PC-9 (cell line): ENCODE measurements around the gene ZNF417. TPM values are rescaled to one million over a fixed set of nuclear protein-coding genes. Genes with fewer than 3 reads are reported as not detected.

Source experiments
- BruUV-seq: library from RNA; stranded (reverse); fragments of 400-500 nt; replicated peaks from 2 replicates; lab custom pipeline; 2021; lab: Mats Ljungman, UMichigan
- CTCF ChIA-PET: fragments of 300-600 bp; sonication (Branson Sonifier 250); formaldehyde crosslinking; loops from one replicate; lab custom pipeline; 2022; ENCODE audit warnings: antibody characterized with exemption; lab: Charles Lee
- POLR2A ChIA-PET: fragments of 300-600 bp; sonication (Branson Sonifier 250); formaldehyde crosslinking; loops from one replicate; lab custom pipeline; 2022; ENCODE audit warnings: antibody characterized with exemption; ENCODE audit not compliant: unreplicated experiment; lab: Charles Lee
- DNase-seq, 2 experiments: peaks; one replicate each; pipeline versions ENCODE4 v3.0.0 to v3.0.0-alpha.2; 2015 to 2022; ENCODE audit warnings: mixed read lengths in 1 of 2
- H2AFZ ChIP-seq: fragments of 200-600 bp; sonication (generic); 2 replicates; pipeline ENCODE4 v1.8.1; 2017; ENCODE audit warnings: antibody characterized with exemption
- H3F3A ChIP-seq: fragments of 200-600 bp; sonication (generic); 2 replicates; pipeline ENCODE4 v1.8.1; 2017; ENCODE audit warnings: antibody characterized with exemption, mild to moderate bottlenecking, low read depth; ENCODE audit not compliant: insufficient read depth
- H3K27ac ChIP-seq: fragments of 200-600 bp; sonication (generic); 2 replicates; pipeline ENCODE4 v1.6.1; 2016; ENCODE audit warnings: mixed run types
- H3K27me3 ChIP-seq: fragments of 200-600 bp; sonication (generic); 2 replicates; pipeline ENCODE4 v1.6.1; 2016; ENCODE audit warnings: low read depth, mixed run types; ENCODE audit not compliant: insufficient read depth
- H3K36me3 ChIP-seq: fragments of 200-600 bp; sonication (generic); 2 replicates; pipeline ENCODE4 v1.6.1; 2016; ENCODE audit warnings: low read depth, mixed run types
- H3K4me1 ChIP-seq: fragments of 200-600 bp; sonication (generic); replicated peaks from 2 replicates; pipeline ENCODE4 v1.6.1; 2016; ENCODE audit warnings: mixed run types; ENCODE audit not compliant: insufficient read depth
- H3K4me2 ChIP-seq: fragments of 200-600 bp; sonication (generic); 2 replicates; pipeline ENCODE4 v1.6.1; 2017; ENCODE audit warnings: mixed run types
- H3K4me3 ChIP-seq: fragments of 200-600 bp; sonication (generic); 2 replicates; pipeline ENCODE4 v1.6.1; 2016; ENCODE audit warnings: mixed run types
- H3K79me2 ChIP-seq: fragments of 200-600 bp; sonication (generic); 2 replicates; pipeline ENCODE4 v1.6.1; 2017; ENCODE audit warnings: low read depth, mixed run types
- H3K9me2 ChIP-seq: fragments of 200-600 bp; sonication (generic); 2 replicates; pipeline ENCODE4 v1.8.1; 2017; ENCODE audit warnings: mild to moderate bottlenecking; ENCODE audit not compliant: insufficient read depth
- H3K9me3 ChIP-seq: fragments of 200-600 bp; sonication (generic); 2 replicates; pipeline ENCODE4 v1.8.1; 2016; ENCODE audit warnings: low read depth; ENCODE audit not compliant: insufficient read depth
- H4K20me1 ChIP-seq: fragments of 200-600 bp; sonication (generic); 2 replicates; pipeline ENCODE4 v1.8.1; 2017; ENCODE audit not compliant: insufficient read depth
- EZH2 ChIP-seq: fragments of 200-600 bp; sonication (generic); IDR thresholded peaks from 2 replicates; pipeline ENCODE4 v1.8.0; 2017; ENCODE audit warnings: antibody characterized with exemption, low read depth
- intact Hi-C: fragments of 100-400 bp; cut with micrococcal nuclease; formaldehyde crosslinking; loops from one replicate; pipeline ENCODE4 v1.10.0; 2022; ENCODE audit not compliant: unreplicated experiment
- total RNA-seq: library from RNA; stranded (reverse); gene quantifications from 2 replicates; pipeline ENCODE4 v1.2.3, GENCODE V29; 2021
- TF ChIP-seq, protein P1 (sequence below): fragments of 200-600 bp; sonication (generic); conservative IDR thresholded peaks from 2 replicates; pipeline ENCODE4 v1.6.1; 2017; ENCODE audit warnings: mixed run types, antibody characterized with exemption, mild to moderate bottlenecking, moderate library complexity

Gene ZNF417
- total RNA-seq, 1 experiment from 2014 or later = 19.6 TPM

DNA sequence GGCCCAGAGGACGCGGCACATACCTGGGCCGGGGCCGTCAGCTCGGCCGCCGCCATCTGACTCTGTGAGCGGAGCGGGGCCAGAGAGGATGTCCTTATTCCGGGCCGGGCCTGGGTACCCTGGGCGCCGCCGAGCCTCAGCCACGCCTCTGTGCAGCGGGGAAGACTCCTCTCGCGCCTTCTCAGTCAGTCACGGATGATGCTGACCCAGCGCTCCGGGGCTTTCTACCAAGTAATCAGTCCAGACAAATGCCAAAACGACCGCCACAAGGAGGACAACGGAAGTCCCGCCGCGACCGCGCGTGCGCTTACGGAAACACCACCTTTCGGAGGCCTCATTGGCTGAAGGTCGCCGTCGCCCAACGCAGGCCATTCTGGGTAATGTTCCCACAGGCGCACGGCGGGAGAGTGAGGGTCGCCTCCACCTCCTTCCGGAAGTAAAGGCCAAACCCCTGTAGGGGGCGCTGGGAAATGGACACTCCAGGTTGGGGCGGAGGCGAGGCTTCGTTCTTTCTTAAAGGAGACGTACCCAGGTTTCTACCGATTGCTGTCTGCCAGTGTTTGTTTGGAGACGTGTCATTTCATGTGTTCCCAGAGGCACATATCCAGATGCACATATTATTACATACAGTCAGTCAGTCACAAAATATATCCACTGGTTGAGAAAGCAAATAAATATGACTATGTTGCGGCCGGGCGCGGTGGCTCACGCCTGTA is 31.2 kb upstream of the ZNF417 start, which contains the start of gene ZNF256:
TSS of gene ZNF256 (minus strand) at position 288 of the 716 bp plus-strand sequence. CDS start at position 56, 232 bp downstream.
- CTCF ChIA-PET = no interaction called here
- Histone ChIP-seq H3K9me3 (peaks cover 58% of the 10 kb centered on the region), H3K4me2 (peak within 1 kb of the TSS; percentile 91), H4K20me1 (no peaks in the 10 kb centered on the region), H3K79me2 (peaks cover 27% of the 10 kb centered on the region), H3F3A (peaks cover 6% of the 10 kb centered on the region; the same call in 1 of the 2 replicates), H3K9me2 (no peaks in the 10 kb centered on the region), H3K27ac (peak within 1 kb of the TSS; percentile 35; the same call in 1 of the 2 replicates), H2AFZ (peak within 1 kb of the TSS; percentile 96), H3K4me3 (peak within 1 kb of the TSS; percentile 91), H3K36me3 (peaks cover 22% of the 10 kb centered on the region; the same call in 1 of the 2 replicates), H3K27me3 (0 out of 2 replicates have a peak, but pooled peaks cover 4% of the 10 kb centered on the region), H3K4me1 (peaks cover 9% of the 10 kb centered on the region)
- no TSS peak for BruUV-seq
- TF ChIP-seq EZH2 = no peak
- TF ChIP-seq, protein P1, sequence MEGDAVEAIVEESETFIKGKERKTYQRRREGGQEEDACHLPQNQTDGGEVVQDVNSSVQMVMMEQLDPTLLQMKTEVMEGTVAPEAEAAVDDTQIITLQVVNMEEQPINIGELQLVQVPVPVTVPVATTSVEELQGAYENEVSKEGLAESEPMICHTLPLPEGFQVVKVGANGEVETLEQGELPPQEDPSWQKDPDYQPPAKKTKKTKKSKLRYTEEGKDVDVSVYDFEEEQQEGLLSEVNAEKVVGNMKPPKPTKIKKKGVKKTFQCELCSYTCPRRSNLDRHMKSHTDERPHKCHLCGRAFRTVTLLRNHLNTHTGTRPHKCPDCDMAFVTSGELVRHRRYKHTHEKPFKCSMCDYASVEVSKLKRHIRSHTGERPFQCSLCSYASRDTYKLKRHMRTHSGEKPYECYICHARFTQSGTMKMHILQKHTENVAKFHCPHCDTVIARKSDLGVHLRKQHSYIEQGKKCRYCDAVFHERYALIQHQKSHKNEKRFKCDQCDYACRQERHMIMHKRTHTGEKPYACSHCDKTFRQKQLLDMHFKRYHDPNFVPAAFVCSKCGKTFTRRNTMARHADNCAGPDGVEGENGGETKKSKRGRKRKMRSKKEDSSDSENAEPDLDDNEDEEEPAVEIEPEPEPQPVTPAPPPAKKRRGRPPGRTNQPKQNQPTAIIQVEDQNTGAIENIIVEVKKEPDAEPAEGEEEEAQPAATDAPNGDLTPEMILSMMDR = peak; percentile 63
- DNase-seq = peak; percentile 86 to 96
- intact Hi-C loops = loop anchor here (1.0 kb wide), 4 partner anchors 55 to 470 kb away; partner anchors contain the start of genes ZNF606 and ZNF772
- POLR2A ChIA-PET = no interaction called here

- Histone ChIP-seq H3K36me3 (peaks cover 27% of the 10 kb centered on the region), H3K27me3 (0 out of 2 replicates have a peak, but pooled peaks cover 4% of the 10 kb centered on the region), H3K9me2 (no peaks in the 10 kb centered on the region), H3K4me2 (peak overlapping the region; percentile 91), H2AFZ (peak overlapping the region; percentile 96), H3K4me3 (peak overlapping the region; percentile 91), H3F3A (peaks cover 6% of the 10 kb centered on the region; the same call in 1 of the 2 replicates), H3K79me2 (peaks cover 27% of the 10 kb centered on the region), H3K27ac (peak overlapping the region; percentile 35; the same call in 1 of the 2 replicates), H3K4me1 (peaks cover 9% of the 10 kb centered on the region), H3K9me3 (peaks cover 63% of the 10 kb centered on the region), H4K20me1 (no peaks in the 10 kb centered on the region)
- CTCF ChIA-PET = no interaction called here
- TF ChIP-seq EZH2 = no peak
- TF ChIP-seq, protein P1 = no peak
- peak in 1 of 2 experiments; percentile 5 for DNase-seq
- no TSS peak for BruUV-seq
- POLR2A ChIA-PET = no interaction called here
- intact Hi-C loops = loop anchor here (1.0 kb wide), 4 partner anchors 55 to 470 kb away; partner anchors contain the start of genes ZNF606 and ZNF772
Measured at GRCh38 chr19:57947088-57947418, 30.7 kb upstream of the ZNF417 start.

DNA sequence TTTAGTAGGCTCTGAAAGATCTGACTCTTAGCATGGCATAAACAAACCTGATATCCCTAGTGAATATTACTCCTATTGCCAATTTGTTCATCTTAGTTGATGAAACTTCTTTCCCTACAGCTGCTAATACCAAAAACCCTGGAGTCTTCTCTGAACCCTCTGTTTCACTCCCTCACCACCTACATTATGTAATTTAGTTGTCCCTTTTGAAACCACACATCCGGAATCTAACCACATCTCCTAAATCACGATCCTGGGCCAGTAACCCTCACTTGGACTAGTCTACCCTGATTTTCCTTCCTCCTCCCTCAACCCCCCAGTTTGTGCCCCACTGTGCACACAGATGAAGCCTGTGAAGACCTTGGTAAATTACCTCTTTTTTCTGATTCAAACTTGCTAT is 29.9 kb upstream of the ZNF417 start:
- Histone ChIP-seq H3K79me2 (peaks cover 27% of the 10 kb centered on the region), H3K4me1 (peaks cover 9% of the 10 kb centered on the region), H4K20me1 (no peaks in the 10 kb centered on the region), H3K4me3 (peak overlapping the region; percentile 91), H3F3A (peaks cover 6% of the 10 kb centered on the region; the same call in 1 of the 2 replicates), H3K9me3 (peaks cover 70% of the 10 kb centered on the region), H3K36me3 (peaks cover 34% of the 10 kb centered on the region), H3K27me3 (no peaks in the 10 kb centered on the region), H3K27ac (no peak overlapping the region), H3K4me2 (peak overlapping the region; percentile 91), H2AFZ (no peak overlapping the region), H3K9me2 (no peaks in the 10 kb centered on the region)
- no TSS peak for BruUV-seq
- ChIA-PET CTCF (no interaction called here), POLR2A (no interaction called here)
- DNase-seq = no peak
- intact Hi-C loops = no loop called here
- TF ChIP-seq, protein P1 = no peak
- TF ChIP-seq EZH2 = no peak
